Measurements from ENCODE around the gene KCNT2.

Gene KCNT2

DNA sequence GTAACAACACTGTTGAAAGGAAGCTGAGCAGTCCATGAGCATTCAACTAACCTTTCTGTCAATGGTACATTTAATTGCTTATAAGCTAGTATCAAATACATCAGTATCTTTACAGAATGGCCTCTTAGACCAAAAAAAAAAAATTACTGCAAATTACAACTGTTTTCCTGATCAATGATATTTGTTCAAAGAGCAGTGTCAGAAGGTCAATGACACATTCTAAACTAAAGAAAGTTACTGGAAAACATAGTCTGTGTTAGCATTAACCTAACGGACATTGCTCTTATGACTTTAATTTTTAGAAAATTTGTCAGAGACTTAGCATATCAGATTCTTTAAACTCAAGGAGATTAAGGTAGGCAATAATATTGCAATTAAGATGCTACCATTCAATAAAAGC lies 162.5 kb downstream of the KCNT2 start:
- no peak for DNase-seq (ENCODE audit: low spot score)

DNA sequence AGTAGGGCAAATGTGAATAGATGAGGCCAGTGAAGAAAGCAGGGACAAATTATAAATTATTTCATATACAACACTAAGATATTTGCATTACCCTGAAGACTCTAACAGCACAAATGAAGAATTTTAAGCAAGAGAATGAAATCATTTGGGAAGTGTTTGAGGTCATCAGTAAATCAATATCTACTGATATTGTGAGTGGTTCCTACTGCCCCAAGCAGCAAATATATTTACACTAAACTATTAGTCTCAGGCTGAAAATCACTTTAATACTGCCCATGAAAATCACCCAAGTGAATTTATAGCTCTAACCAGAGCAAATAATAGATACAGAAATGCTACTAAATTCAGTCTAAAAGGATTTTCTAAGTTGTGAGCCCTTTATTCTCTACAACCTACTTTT lies 163.6 kb downstream of the KCNT2 start:
- no peak for DNase-seq (ENCODE audit: low spot score)

DNA sequence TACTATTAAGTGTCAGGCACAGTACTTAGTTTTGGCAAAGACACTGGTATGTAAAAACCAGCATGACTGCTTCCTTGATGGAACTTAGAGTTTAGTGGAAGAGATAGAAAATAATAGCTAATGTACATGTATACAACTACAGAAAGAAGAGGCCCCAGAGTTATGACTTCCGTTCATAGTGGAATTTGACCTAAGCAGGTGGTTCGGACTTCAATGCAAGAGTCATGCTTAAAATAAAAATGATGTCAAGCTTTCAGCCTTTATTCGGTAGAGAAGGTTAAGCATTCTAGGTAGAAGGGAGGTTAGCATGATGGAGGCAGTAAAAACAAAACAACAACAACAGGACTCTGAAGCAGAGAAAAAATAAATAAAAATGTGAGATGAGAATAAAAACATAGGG lies 165.9 kb downstream of the KCNT2 start:
- no peak for DNase-seq (ENCODE audit: low spot score)

DNA sequence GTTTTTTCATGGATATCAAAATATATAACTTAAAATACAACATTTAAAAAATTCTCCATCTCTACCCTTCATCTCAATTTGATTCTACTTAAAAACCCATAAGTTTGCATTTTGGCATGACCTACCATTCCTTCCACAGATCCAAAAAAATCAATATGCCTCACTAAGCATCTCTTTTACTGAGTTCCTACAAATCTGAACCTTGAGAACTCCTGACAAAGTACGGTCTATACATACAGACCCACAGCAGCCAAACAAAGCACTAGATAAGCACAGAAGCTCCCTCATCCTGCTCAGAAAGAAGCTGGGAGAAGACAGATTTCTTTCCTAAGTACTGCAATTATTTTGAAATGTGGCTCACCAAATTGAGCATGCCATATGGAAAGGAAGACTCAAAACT lies 167.5 kb downstream of the KCNT2 start:
- no peak for DNase-seq (ENCODE audit: low spot score)

DNA sequence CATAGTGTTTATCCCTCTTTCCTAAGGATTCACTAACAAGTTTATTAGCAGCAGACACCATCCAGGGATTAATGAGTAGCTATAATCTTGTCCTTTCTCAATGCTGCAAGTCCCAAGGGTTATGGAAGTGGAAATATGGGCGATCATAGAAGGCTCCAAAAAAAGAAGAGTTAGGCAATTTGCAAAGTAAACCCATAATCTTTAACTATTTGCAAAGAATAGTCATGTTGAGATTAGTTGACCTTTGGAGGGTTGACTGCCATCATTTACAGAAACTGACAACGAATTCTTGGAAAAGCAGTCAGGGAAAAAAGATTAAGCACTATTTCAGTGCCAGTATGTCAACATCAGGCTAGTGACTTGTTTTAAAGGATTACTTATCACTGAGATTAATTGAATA lies 169.9 kb downstream of the KCNT2 start:
- no peak for DNase-seq (ENCODE audit: low spot score)

DNA sequence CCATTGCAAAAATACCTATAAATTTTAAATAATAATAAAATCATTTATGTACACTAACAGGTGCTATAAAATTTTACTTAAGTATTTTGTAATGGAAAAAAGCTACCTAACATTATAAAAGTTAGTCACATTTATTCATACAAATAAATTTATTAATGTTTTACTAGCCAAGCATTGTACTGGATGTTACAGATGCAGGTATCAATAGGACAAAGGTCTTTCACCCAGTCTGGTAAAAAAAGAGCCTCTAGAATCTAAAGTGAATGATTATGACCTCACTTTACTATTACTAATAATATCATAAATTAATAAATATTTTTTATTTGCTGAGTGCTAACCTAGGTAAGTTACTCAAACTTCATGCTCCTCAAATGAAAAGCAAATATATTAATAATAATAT lies 170.6 kb downstream of the KCNT2 start:
- DNase-seq (ENCODE audit: low spot score): no peak

DNA sequence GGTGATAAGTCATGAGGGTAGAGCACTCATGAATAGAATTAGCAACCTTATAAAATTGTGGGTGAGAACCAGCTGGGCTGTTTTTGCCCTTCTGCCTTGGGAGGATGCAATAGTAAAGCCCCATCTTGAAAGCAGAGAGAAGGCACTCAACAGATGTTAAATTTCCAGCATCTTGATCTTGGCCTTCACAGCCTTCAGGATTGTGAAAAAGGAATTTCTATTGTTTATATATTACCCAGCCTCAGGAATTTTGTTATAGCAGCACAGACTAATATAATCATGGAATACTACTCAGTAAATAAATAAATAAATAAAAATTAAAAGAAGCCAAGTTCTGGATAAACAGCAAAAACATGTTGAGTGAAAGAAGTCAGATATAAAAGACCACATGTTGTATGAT lies 175.2 kb downstream of the KCNT2 start:
- DNase-seq (ENCODE audit: low spot score): no peak

DNA sequence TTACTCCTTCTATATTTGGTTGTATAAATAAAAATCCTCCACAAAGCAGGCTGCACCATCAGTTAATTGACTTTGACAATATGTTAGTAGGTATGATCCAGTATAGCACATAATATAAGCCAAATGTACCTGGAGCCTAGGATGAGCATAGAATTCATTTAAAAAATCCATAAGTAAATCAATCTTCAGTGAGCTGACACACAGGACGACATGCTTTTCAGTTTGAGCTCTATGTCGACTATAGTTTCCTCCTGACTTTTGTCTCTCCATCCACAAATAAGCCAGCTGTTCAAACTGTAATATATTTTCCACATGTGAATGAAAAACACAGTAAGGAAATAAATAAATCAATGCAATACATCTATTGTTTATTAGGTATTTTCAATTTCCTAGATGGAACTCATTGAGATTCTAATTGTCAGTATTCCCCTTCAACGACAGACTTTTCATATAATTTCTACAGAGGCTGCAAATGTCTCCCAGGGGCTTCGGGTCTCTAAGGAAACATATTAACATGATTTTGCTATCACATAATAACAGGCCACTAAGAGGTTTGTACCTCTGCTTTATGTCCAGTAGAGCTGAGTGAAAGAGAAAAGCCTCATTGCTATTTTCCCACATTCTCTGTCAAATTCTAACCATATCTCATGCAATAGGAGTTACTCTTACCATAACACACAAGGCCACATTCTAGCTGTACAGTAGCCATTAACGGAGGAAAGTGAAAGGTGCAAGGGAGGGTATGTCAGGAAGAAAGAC lies 180.1 kb downstream of the KCNT2 start:
- DNase-seq (ENCODE audit: low spot score): no peak

DNA sequence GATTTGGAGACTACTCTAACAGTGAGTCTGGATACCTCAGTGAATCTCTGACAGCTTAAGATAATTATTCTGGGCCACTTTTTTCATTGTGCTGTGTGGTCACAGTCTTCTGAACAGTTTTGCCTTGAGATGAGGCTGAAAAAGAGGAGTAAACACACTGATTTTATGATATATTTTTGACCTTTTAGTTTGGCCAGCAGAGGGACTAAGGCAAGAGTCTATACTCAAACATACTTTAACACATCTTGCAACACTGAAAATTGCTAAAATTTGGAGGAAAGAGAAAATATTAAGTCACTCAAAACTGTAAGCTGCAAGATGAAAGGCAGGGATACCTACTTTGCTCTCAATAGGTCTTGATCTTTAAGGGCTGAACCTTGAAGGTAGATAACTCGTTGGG lies 182.7 kb downstream of the KCNT2 start:
- no peak for DNase-seq (ENCODE audit: low spot score)

DNA sequence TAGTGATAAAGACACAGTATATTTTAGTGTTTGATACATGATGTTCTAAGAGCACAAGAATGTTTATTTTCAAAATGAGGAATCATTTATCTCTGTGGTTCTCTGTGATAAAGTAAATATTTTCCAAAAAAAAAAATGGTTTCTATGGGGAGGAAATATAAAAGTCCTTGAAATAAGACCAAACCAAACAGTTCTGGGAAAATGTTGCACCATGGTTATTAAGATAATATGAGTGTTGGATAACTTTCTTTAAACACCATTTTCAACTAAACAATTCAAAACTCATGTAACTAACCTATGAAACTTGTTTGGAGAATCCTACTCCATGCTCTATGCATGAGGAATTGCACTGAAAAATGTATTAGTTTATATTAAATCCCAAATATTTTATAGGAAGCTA lies 184.6 kb downstream of the KCNT2 start:
- DNase-seq (ENCODE audit: low spot score): no peak

DNA sequence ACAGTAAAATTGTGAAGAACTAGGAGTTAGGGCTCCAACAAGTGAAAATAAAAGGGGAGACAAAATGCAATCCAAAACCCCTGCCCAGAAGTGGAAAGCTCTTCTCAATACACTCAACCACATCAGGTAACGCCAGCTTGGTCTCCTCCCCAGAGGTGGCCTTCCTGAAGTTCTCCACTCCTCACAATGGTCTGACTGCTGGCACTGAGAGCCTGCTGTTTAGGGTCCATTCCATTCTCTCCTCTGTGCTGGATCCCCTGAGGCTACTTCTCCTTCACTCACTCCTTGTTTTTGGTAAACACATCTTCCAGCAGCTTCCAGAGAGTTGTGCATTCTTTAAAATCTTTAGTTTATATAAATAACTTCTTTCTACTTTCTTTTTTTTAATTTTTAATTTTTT lies 189.5 kb downstream of the KCNT2 start:
- DNase-seq (ENCODE audit: low spot score): no peak

DNA sequence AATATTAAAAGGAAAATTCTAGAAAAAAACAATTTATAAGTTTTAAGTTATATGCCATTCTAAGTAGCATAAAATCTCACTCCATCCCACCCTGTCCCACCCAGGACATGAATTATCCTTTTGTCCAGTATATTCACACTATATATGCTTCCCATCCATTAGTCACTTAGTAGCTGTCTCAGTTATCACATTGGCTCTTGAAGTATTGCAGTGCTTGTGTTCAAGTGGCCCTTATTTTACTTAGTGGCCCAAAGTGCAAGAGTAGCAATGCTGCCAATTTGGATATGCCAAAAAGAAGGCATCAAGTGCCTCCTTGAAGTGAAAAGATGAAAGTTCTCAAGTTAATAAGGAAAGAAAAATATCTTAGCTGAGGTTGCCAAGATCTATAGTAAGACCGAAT lies 192.3 kb downstream of the KCNT2 start:
- DNase-seq (ENCODE audit: low spot score): no peak

DNA sequence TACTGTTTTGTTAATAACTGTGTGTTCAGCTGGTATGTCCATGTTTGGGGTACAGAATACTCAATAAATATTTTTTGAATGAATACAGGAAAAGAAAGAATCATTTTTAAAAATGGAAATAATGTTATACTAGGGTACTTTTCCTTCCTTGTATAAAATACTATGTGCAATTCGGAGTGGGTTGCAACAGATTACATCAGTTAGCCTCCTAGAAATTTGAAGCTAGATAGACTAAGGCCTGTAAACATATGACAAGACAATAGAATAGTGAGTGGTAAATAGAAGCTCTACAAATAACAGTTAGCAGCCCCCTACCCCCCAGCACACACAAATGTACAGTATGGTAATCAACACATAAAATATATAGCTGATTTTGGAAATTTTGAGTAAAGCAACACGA lies 195.9 kb downstream of the KCNT2 start:
- DNase-seq (ENCODE audit: low spot score): no peak

DNA sequence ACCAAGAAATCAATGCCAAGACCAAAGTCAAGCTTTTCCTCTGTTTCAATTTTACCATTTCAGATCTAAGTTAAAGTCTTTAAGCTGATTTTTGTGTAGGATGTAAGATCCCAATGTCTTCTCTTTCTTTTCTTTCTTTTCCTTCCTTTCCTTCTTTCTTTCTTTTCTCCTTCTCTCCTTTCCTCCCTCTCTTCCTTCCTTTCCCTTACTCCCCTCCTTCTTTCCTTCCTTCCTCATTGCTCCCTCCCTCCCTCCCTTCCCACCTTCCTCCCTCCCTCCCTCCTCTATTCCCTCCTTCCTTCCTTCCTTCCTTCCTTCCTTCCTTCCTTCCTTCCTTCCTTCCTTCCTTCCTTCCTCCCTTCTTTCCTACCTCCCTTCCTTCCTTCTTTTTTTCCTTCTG lies 197.5 kb downstream of the KCNT2 start:
- DNase-seq (ENCODE audit: low spot score): no peak

DNA sequence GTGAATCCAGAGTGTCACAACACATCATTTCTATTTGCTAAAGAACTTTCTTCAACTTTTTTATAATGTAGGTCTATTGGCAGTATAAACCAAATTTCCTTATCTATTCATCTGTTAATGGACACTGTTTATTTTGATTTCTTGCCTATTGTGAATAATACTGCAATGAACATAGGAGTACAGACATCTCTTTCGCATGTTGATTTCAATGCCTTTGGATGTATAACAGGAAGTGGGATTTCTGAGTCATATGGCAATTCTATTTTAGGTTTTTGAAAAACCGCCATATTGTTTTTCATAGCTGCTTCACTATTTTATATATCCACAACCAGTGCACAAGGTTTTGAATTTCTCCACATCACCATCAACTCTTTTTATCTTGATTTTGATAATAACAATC lies 198.7 kb downstream of the KCNT2 start:
- DNase-seq (ENCODE audit: low spot score): no peak

DNA sequence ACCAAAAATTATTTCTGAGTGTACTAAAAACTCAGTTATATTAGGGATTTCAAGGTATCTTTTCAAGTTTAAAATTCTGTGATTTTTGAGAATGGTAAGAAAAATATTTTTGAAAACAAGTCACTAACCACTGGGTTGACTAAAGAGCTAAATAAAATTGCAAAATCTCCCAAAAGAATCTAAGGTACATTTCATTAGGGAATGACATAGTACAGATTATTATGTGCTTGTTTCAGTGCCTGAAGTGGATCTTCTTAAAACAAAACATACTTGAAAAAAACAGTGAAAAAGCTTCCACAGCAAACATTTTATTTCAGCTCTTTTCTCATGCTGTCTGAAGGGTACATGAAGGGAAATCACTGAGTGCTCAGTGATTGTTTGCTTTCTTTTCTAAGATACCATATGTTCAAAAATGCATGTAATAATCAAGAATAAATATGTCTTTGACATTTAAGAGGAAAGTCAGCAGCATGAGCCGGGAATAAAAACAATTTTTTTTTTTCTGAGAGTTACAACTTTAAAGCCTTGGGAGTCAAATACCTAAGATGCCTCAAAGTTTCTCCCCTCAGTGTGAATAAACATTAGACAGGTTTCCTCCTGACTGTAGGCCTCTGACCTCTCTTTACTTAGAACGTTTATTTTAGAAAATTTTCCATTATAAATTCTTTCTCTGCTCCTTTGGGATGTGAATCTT lies 200.7 kb downstream of the KCNT2 start:
- DNase-seq (ENCODE audit: low spot score): peak; percentile 4

DNA sequence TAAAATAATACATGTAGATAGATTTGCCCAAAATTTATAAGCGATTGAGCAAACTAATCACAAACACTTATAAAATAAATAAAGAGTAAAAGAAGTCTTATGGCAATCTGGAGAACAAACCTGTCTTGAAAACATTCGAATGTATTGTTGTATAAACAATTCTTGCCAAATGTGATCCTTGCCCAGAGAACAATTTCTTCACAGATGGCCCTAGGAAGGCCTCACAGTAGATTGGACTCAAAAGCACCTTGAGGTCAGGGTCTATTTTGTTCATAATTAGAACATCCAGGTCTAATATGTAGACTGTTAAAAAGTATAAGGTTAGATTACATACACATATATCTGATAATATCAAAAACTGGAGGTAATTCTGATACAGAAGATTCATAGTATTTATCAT lies 202.4 kb downstream of the KCNT2 start:
- no peak for DNase-seq (ENCODE audit: low spot score)

DNA sequence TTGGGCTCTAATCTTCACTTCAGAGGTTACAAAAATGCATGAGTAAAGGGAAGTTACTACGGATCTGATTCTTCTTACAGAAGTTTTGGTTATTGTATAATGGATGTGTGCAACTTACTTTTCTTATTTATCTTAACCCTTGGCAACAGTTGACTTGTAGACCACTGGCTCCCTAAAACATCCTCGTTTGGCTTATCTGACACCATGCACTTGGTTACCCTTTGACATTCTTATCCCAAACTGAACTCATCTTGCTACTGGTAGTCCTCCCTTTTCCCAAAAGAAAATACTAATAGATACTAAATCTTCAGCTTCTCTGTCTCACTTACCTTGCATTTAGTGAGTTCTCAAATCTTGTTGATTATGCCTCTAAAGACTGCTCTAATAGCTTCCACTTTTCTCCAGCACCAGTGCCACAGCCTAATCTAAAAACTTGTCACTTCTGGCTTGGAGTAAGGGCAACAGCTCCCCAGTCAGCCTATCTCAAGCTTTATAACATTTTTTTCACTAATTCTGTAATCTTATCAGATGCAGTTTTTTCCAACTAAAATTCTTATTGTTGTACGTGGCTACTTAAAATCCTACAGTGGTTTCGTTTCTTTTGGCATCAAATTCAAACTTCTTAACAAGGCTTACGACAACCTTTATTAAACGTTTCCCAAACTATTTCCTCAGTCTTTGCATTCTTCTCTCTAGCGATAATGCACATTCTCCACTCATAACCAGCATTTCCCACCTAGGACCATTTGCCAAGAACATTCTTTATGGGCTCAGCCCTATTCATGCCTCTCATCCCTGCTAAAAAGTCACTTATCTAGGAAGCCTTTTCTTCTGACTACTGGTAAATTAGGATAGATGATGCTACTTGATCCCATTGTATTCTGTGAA lies 204.2 kb downstream of the KCNT2 start:
- no peak for DNase-seq (ENCODE audit: low spot score)

DNA sequence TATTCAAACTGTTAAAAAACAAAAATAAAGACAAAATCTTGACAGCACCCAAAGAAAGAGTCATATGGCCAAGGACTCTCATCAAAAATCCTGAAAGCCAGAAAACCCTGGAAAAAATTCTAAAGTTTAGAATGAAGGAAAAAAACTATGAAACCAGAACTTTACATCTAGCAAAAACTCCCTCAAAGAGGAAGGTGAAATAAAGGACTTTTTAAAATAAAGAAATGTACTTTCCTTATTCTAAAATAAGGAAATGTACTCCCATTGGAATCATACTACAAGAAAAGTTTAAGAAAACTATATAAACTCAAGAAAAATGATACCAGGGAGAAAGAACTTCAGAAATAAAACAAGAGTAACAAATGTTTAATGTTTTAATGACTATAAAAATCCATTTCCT lies 206.3 kb downstream of the KCNT2 start:
- DNase-seq (ENCODE audit: low spot score): no peak

DNA sequence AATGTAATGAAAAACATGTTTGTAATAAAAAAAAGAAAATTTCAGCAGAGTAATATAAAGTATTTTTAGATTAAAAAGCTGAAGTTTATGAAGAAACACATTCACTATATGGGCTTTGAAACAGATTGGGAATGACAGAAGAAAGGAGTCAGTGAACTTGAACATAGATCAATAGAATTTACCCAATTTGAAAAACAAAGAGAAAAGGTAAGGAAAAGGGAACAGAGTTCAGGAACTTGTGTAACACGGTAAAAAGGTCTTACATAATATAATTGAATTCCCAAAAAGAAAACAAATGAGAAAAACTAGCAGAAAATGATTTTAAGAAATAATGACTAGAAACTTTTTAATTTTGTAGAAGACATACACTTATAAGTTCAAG lies 206.8 kb downstream of the KCNT2 start:
- no peak for DNase-seq (ENCODE audit: low spot score)

DNA sequence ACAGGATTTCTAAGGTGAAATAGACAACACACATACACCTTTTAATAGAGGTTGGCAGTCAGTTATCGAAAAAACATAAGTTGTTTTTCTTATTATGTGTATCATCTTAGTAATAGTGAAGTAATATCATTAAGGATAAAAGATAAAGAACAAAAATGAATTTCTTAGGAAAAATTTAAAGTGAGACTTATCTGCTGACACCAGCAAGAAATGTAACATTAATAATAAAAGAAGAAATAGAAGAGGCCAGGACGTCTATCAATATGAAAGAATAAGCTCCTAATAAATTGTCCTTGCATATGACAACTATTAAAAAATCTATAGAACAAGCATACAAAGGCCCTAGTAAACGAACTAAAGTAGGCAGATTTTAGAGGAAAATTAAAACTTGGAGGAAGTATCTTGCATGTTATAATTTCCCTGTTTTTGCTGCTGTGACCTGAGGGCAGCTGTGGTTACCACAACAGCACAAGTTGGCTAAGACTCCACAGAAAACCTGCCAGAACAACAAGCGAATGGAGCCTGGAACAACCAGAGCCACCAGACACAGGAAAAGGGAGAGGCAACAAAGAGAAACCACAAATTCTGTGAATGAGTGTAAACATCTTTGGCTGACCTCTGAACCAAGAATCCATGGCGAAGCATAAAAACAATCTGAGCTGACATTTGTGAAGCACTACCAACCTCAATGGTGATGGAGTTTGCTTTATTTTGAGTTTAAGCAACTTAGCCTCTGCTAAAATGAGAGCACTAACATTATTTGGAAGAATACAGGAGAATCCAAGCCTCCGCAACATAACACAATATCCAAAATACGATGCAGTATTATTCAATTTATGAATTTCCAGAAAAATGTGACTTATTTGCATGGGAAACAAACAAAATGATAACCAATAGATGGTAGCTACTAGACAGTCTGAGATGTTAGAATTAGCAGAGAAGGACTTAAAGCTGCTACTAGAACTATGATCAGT lies 207.5 kb downstream of the KCNT2 start:
- peak; percentile 40 for DNase-seq (ENCODE audit: low spot score)

DNA sequence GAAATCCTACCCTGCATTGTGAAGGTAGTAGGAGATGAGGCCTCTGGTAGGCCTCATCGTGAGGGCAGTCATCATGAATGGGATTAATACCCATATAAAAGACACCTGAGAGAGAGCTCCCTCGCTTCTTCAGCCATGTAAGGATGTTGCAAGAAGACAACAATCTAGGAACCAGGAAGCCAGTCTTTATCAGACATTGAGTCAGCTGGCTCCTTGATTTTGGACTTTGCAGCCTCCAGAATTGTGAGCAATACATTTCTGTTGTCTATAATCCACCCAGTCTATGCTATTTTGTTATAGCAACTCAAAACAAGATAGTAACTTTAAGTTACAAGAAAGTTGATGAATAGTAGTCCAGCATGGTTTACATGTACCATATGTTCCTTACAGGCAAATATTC lies 208.5 kb downstream of the KCNT2 start:
- DNase-seq (ENCODE audit: low spot score): no peak

All from AG08396 (cell line).